HEK293 (cell line): Measurements from ENCODE around the gene SNX33.

Experiments used
- ZBTB17 ChIP-seq: fragments of 450-650 bp; formaldehyde crosslinking; IDR thresholded peaks from 2 replicates; pipeline ENCODE4 v1.5.1; 2016; ENCODE audit warnings: missing biosample characterization, missing genetic modification characterization
- ZFP41 ChIP-seq: fragments of 450-650 bp; formaldehyde crosslinking; IDR thresholded peaks from 2 replicates; pipeline ENCODE4 v1.5.1; 2016; ENCODE audit warnings: missing biosample characterization, missing genetic modification characterization, borderline replicate concordance
- ZNF211 ChIP-seq: fragments of 450-650 bp; formaldehyde crosslinking; IDR thresholded peaks from 2 replicates; pipeline ENCODE4 v1.5.1; 2016; ENCODE audit warnings: low read depth, missing biosample characterization, missing genetic modification characterization
- TF ChIP-seq, protein P1 (sequence below): fragments of 450-650 bp; formaldehyde crosslinking; IDR thresholded peaks from 2 replicates; pipeline ENCODE4 v1.5.1; 2016; ENCODE audit warnings: missing biosample characterization, missing genetic modification characterization

GRCh38 chr15:75671730-75672602 is 24.3 kb downstream of the SNX33 start:
- TF ChIP-seq ZFP41 (tag by site-specific recombination) (no peak), ZNF211 (tag by site-specific recombination) (no peak), ZBTB17 (tag by site-specific recombination) (no peak)
- TF ChIP-seq, protein P1, sequence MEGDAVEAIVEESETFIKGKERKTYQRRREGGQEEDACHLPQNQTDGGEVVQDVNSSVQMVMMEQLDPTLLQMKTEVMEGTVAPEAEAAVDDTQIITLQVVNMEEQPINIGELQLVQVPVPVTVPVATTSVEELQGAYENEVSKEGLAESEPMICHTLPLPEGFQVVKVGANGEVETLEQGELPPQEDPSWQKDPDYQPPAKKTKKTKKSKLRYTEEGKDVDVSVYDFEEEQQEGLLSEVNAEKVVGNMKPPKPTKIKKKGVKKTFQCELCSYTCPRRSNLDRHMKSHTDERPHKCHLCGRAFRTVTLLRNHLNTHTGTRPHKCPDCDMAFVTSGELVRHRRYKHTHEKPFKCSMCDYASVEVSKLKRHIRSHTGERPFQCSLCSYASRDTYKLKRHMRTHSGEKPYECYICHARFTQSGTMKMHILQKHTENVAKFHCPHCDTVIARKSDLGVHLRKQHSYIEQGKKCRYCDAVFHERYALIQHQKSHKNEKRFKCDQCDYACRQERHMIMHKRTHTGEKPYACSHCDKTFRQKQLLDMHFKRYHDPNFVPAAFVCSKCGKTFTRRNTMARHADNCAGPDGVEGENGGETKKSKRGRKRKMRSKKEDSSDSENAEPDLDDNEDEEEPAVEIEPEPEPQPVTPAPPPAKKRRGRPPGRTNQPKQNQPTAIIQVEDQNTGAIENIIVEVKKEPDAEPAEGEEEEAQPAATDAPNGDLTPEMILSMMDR (tag by site-specific recombination) = no peak
